Measurements from ENCODE around the gene ANKRD65.

- no peak for TF ChIP-seq CTCF (IDR thresholded peaks at IDR 0.05; ENCODE audit: poor library complexity)
- no peak for TF ChIP-seq EZH2phosphoT487 (IDR thresholded peaks at IDR 0.05; ENCODE audit: low read depth, severe bottlenecking, unreplicated experiment)
- no peak for TF ChIP-seq EZH2 (IDR thresholded peaks at IDR 0.05; ENCODE audit: borderline replicate concordance)
These were observed 910 bp upstream of the ANKRD65 start for GRCh38 chr1:1421907-1422464.

All from hepatocyte (in vitro differentiated cells).